Activated CD8-positive, alpha-beta memory T cell treated with anti-CD3 and anti-CD28 coated beads, Interleukin-2, amount 50 U/mL, for 24 hours (primary cell): ENCODE measurements around the gene PPEF2.
"Not testable (repeated sequence)": the region's sequence is repeated elsewhere in the genome, so short reads cannot be mapped to it uniquely, and the experiment has no call there.

ENCODE experiments used
- DNase-seq: peaks from one replicate; pipeline ENCODE4 v3.0.0-alpha.2; 2020; ENCODE audit errors: extremely low read depth

Gene PPEF2

GRCh38 chr4:75902352-75902751, at the start of gene PPEF2:
PPEF2 (minus strand) TSS chr4:75902452; CDS start chr4:75896325, 6,127 bp downstream.
- no peak for DNase-seq

GRCh38 chr4:75950213-75950815, 48.1 kb upstream of the PPEF2 start:
- DNase-seq = no peak

GRCh38 chr4:75948822-75949444, 46.7 kb upstream of the PPEF2 start:
- DNase-seq = no peak

GRCh38 chr4:75940692-75941253, 38.5 kb upstream of the PPEF2 start, which contains the start of gene NAAA:
NAAA (minus strand) TSS chr4:75941013; CDS start chr4:75940949, 64 bp downstream.
- peak; percentile 47 for DNase-seq

- peak; percentile 47 for DNase-seq
Observed at GRCh38 chr4:75939890-75940691, 37.8 kb upstream of the PPEF2 start.

- DNase-seq = no peak
Observed at GRCh38 chr4:75935628-75936027, 33.4 kb upstream of the PPEF2 start.

- DNase-seq = no peak
Observed at GRCh38 chr4:75930152-75930551, 27.9 kb upstream of the PPEF2 start.

- not testable (repeated sequence) for DNase-seq
Observed at GRCh38 chr4:75924916-75925315, 22.7 kb upstream of the PPEF2 start.

- DNase-seq = no peak
Observed at GRCh38 chr4:75924309-75924827, 22.1 kb upstream of the PPEF2 start.

GRCh38 chr4:75922588-75922987, 20.3 kb upstream of the PPEF2 start:
- DNase-seq = no peak

GRCh38 chr4:75921910-75922309, 19.7 kb upstream of the PPEF2 start:
- DNase-seq = no peak

- no peak for DNase-seq
Observed at GRCh38 chr4:75920327-75920726, 18.1 kb upstream of the PPEF2 start.

GRCh38 chr4:75919920-75920319, 17.7 kb upstream of the PPEF2 start:
- no peak for DNase-seq

- no peak for DNase-seq
Observed at GRCh38 chr4:75916091-75916661, 13.9 kb upstream of the PPEF2 start.

- no peak for DNase-seq
Observed at GRCh38 chr4:75912968-75913367, 10.7 kb upstream of the PPEF2 start.

GRCh38 chr4:75910831-75911230, 8.6 kb upstream of the PPEF2 start:
- DNase-seq = not testable (repeated sequence)

- no peak for DNase-seq
Observed at GRCh38 chr4:75909405-75909804, 7.2 kb upstream of the PPEF2 start.

- no peak for DNase-seq
Observed at GRCh38 chr4:75908555-75908954, 6.3 kb upstream of the PPEF2 start.

GRCh38 chr4:75907966-75908365, 5.7 kb upstream of the PPEF2 start:
- no peak for DNase-seq

- no peak for DNase-seq
Observed at GRCh38 chr4:75904076-75904475, 1.8 kb upstream of the PPEF2 start.

GRCh38 chr4:75898536-75898935, 3.7 kb downstream of the PPEF2 start:
- DNase-seq = no peak
